Activated T-helper 1 cell treated with anti-CD3 and anti-CD28 coated beads, Interleukin-2, amount 50 U/mL, for 16 hours (primary cell): Measurements from ENCODE around the gene BARD1.
"Not testable (repeated sequence)": the region's sequence is repeated elsewhere in the genome, so short reads cannot be mapped to it uniquely, and the experiment has no call there.

Experiments
- DNase-seq, 2 donors: peaks; one replicate each; pipeline ENCODE4 v3.0.0-alpha.2; 2020; ENCODE audit warnings: low read depth in 1 of 2, low spot score in 1 of 2

BARD1 gene

GRCh38 chr2:214772443-214773015 lies 37.0 kb downstream of the BARD1 start:
- DNase-seq: no peak

- no peak for DNase-seq
Observed at GRCh38 chr2:214765180-214765579, 44.3 kb downstream of the BARD1 start.

DNA sequence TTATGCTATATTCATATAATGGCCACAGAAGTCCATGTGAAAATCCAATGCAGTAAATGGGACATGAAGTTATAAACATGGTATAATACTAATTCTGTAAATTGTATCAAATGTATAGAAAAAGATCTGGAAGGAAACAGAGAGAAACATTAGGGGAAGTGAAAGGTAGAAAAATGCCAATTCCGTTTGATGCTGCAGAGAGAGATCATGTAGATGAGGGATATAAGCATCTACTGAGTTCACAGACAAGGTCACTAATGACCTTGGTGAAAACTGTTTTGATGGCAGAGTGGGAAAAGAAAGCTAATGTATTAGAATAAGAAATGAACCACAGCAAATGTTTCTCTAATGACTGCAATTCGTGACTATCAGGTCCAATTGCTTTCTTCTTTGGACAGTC lies 56.0 kb downstream of the BARD1 start:
- DNase-seq: no peak

GRCh38 chr2:214750529-214750928 lies 59.0 kb downstream of the BARD1 start:
- no peak for DNase-seq

- no peak for DNase-seq
Observed at GRCh38 chr2:214747992-214748391, 61.5 kb downstream of the BARD1 start.

- no peak for DNase-seq
Observed at GRCh38 chr2:214742119-214742518, 67.4 kb downstream of the BARD1 start.

- no peak for DNase-seq
Observed at GRCh38 chr2:214740867-214741395, 68.6 kb downstream of the BARD1 start.

GRCh38 chr2:214737188-214737587 lies 72.3 kb downstream of the BARD1 start:
- DNase-seq: no peak

DNA sequence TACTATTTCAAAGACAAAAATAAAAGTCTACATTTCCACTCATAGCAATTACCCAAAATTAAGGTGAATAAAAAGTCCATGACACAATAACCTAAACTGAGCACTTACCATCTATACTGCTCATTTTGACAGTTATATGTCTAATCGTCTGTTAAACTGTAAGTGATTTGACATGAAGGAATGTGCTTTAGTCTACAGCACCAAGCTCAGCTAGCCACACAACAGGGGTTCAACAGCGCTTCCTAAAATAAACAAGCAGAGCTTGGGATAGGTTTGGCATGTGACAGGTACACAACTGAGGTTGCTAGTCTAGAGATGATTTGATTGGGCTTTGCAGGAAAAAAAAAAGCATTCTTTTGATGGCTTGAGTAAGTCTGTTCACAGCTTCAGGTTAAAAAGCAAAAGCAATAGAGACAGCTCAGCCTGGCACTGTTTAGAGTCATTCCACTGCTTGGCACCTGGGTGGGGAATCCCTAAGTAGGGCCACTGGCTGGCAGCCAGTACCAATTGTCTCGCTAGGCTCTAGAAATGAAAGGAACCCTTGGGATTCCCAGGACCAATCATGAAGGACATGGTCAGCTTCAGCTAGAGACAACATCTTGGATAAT lies 78.6 kb downstream of the BARD1 start:
- DNase-seq: no peak

GRCh38 chr2:214730248-214730647 lies 79.2 kb downstream of the BARD1 start:
- no peak for DNase-seq

GRCh38 chr2:214724741-214725140 lies 84.7 kb downstream of the BARD1 start:
- DNase-seq: no peak

- DNase-seq: not testable (repeated sequence)
Observed at GRCh38 chr2:214717837-214718236, 91.6 kb downstream of the BARD1 start.

GRCh38 chr2:214716811-214717560 lies 92.5 kb downstream of the BARD1 start:
- no peak for DNase-seq

DNA sequence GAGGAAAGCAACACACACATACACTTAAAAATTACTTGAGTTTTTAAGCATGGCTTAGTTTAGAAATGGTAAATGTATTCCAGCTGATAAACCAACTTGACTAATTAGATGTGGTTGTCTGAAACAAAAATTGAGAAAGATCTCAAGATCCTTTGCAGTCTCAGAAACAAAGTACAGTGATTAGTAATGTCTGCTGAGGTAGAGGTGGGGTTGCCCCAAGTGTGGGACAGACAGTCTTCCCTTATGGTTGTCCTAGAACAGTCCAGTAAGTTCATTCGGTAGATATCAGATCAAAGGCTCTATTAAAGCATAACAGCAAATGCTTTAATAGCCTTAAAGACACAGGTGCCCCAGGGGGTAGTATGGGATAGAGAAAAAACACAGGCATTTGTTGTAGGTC lies 94.5 kb downstream of the BARD1 start:
- DNase-seq: no peak

GRCh38 chr2:214713080-214713830 lies 96.2 kb downstream of the BARD1 start:
- no peak for DNase-seq

GRCh38 chr2:214710729-214711128 lies 98.8 kb downstream of the BARD1 start:
- DNase-seq: no peak

GRCh38 chr2:214706986-214707385 lies 102.5 kb downstream of the BARD1 start:
- no peak for DNase-seq

DNA sequence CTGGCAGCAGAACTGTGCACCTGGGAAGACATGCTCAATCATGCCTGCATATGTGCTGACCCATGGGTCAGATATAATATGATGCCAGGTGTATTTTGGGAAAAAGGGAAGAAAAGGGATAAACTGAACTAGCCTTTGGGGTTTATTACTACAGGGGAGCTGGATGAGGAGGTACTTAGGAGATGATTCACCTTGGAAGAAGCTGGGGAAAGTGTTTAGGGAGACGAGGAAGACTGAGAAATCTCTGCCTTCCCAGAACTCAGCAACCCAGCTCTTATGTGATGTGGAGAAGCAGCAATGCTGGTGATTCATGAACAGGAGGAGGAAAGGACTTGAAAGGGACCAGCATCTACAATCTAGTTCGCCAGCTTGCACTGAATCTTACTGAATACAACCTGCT lies 110.2 kb downstream of the BARD1 start:
- no peak for DNase-seq

GRCh38 chr2:214696681-214697080 lies 112.8 kb downstream of the BARD1 start:
- DNase-seq: no peak

DNA sequence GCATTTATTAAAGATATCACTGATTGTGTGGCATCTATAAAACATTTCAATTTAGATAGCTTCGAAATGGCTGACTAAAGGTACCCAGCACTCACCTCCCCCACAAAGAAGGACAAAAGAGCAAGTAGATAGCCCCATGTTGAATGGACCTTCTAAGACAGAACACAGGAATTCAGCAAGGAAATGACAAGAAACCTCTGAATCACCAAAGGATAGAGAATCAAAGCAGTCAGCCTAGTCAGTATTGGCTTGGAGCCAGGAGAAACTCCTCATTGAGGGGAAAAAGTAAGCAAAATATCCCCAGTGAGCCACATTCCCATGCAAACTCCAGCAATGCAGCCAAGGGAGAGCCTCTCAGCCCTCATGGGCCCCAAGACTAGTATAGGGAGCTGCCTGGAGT lies 113.7 kb downstream of the BARD1 start:
- no peak for DNase-seq

DNA sequence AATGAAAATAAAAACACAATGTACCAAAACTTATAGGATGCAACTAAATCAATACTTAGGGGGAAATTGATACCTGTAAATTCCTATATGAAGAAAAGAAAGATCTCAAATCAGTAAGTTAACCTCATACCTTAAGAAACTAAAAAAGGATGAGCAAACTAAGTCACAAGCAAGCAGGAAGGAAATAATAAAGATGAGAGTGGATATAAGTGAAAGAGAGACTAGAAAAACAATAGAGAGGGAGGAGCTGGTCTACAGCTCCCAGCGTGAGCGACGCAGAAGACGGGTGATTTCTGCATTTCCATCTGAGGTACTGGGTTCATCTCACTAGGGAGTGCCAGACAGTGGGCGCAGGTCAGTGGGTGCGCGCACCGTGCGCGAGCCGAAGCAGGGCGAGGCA lies 125.9 kb downstream of the BARD1 start:
- DNase-seq: not testable (repeated sequence)

DNA sequence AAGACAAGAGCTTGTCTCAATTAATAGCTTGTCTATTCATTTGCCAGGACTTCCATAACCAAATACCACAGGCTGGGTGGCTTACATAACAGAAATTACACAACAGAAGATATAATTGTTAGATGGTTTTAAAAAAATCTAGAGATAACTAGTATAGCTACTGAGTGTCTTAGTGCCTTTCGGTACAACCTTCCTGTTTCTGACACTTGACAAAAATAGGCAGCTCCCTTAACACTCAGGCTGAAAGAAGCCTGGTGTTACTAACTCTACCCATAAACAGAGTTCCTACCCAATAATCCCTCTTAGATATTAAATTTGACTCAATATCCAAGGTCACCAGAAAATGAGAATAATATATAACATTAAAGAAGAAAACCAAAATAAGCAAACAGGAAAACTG lies 129.7 kb downstream of the BARD1 start:
- DNase-seq: no peak
